ENCODE measurements around the gene PLSCR4.

- TF ChIP-seq ZNF529 (tag by site-specific recombination; IDR thresholded peaks at IDR 0.05; ENCODE audit: insufficient replicate concordance): no peak
- TF ChIP-seq, protein P1, sequence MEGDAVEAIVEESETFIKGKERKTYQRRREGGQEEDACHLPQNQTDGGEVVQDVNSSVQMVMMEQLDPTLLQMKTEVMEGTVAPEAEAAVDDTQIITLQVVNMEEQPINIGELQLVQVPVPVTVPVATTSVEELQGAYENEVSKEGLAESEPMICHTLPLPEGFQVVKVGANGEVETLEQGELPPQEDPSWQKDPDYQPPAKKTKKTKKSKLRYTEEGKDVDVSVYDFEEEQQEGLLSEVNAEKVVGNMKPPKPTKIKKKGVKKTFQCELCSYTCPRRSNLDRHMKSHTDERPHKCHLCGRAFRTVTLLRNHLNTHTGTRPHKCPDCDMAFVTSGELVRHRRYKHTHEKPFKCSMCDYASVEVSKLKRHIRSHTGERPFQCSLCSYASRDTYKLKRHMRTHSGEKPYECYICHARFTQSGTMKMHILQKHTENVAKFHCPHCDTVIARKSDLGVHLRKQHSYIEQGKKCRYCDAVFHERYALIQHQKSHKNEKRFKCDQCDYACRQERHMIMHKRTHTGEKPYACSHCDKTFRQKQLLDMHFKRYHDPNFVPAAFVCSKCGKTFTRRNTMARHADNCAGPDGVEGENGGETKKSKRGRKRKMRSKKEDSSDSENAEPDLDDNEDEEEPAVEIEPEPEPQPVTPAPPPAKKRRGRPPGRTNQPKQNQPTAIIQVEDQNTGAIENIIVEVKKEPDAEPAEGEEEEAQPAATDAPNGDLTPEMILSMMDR (tag by site-specific recombination; IDR thresholded peaks at IDR 0.05): no peak
- TF ChIP-seq ZNF639 (tag by site-specific recombination; IDR thresholded peaks at IDR 0.05): no peak
- TF ChIP-seq, protein P2, sequence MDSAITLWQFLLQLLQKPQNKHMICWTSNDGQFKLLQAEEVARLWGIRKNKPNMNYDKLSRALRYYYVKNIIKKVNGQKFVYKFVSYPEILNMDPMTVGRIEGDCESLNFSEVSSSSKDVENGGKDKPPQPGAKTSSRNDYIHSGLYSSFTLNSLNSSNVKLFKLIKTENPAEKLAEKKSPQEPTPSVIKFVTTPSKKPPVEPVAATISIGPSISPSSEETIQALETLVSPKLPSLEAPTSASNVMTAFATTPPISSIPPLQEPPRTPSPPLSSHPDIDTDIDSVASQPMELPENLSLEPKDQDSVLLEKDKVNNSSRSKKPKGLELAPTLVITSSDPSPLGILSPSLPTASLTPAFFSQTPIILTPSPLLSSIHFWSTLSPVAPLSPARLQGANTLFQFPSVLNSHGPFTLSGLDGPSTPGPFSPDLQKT (IDR thresholded peaks at IDR 0.05; ENCODE audit: borderline replicate concordance, low read depth, low read length): no peak
- no peak for TF ChIP-seq ZNF280C (tag by site-specific recombination; IDR thresholded peaks at IDR 0.05)
- TF ChIP-seq ZNF48 (tag by site-specific recombination; IDR thresholded peaks at IDR 0.05): no peak
- no peak for TF ChIP-seq ZBTB10 (tag by site-specific recombination; IDR thresholded peaks at IDR 0.05)
Observed at GRCh38 chr3:146275476-146275875, 24.6 kb upstream of the PLSCR4 start.
